GM18520 (cell line): ENCODE results near the gene PLXNB1.

Source experiments
- ATAC-seq: cut with Tn5 transposase; IDR thresholded peaks from one replicate; pipeline ENCODE4 v1.9.1; 2021; ENCODE audit not compliant: unreplicated experiment

PLXNB1 gene

DNA sequence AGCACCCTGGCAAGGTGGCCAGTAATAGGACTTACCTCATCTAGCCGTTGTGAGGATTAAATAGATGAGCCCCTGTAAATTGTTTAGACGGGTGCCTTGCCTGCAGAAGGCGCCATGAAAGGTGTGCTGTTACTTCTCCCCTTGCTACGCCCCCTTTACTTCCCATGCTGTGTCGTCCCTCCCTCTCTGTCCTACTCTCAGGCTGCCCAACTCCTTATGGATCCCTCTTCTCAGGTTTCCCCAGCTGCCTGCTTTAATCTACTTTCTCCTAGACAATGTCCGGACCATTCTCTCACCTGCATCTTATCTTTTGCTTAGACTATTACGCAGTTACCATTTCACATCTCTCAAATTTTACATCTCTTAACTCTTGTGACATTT lies 59.6 kb downstream of the PLXNB1 start:
- no peak for ATAC-seq

DNA sequence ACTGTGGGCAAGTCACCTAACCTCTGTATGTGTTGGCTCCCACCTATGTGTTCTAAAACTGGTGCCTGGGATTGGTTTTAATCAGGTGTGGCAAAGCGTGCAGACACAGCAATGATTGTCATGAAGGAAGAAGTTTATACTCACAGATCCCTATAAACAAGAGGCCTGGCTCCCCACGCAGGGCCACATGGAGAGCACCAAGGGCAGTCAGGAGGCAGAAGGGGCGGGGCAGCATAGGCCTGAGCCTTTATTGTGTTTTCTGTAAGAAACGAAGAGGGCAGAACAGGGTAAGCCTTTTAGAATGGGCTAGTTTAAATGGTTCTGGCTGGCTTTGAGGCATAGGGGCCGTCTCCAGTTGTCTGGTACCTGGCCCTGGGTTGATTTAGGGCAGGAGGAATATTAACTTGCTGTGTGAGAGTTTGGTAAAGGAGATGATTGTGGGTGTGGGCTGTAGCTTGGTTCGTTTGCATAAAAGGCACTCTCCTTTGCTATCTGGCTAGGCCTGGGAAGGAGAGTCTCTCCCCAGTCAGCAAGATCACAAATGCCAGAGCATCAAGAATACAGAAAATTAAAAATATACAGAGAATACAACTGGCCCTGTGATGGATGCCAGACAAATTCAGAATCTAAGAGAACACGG lies 60.1 kb downstream of the PLXNB1 start:
- no peak for ATAC-seq

DNA sequence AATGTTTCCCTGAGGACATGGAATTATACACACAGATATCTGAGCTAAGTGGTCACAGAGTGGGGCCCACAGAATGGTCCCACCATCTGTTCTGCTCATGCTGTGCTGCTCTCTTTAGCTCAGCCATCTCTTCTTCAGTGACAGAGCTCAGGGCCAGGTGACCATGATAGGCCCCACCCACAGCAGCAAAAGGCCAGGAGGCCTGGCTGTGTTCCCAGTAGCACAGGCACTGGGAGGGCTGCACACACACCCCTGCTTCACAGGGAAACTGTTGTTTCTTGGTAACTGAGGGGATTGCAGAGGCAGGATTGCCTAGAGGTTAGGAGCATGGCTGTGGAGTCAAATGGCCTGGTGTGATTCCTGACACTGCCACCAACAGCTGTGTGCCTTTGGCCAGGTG lies 62.7 kb downstream of the PLXNB1 start:
- no peak for ATAC-seq

DNA sequence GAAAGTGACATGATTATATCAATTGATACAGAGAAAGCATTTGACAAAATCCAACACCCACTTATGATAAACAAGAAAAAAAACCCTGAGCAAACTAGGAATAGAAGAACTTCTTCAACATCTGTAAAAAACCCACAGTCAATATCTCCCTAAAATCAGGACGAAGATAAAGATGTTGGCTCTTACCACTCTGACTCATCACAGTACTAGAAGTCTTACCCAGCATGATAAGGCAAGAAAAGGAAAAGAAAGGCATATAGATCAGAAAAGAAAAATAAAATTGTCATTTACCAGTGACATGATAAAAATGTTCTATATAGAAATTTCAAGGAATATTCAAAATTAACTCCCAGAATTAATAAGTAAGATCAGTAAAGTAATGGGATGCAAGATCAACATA lies 65.0 kb downstream of the PLXNB1 start:
- ATAC-seq, result no peak

DNA sequence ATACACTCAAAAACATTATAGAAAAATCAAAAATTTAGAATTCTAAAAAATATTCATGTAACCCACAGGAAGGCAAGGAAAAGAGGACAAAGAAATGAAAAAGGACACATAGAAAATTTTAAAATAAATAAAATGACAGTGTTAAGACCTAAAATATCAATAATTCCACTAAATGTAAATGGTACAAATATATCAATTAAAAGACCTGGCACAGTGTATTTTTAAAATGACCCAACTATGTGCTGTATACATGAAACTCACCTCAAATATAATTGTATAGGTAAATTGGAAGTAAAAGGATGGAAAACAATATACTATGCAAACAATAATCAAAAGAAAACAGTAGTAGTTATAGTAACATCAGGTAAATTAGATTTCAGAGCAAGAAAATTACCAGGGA lies 68.0 kb downstream of the PLXNB1 start:
- no peak for ATAC-seq

DNA sequence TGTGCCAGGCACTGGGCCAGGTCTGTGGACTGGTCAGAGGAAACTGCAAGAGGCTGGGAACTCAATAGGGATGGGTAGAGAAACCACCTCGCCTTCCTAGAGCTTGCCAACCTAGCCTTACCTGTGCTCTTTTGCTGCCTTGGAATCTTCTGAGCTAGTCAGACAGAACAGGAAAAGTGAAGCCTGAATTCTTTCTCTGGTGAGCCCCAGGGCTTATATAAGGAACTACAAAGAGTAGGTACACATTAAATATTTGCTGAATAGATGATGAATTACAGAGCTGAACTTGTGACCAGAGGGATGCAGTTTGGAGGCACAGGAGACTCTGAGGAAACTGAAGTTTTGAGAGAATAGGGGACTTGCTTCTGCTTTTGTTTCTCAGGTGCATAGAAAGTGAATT lies 73.5 kb downstream of the PLXNB1 start:
- ATAC-seq, result no peak

DNA sequence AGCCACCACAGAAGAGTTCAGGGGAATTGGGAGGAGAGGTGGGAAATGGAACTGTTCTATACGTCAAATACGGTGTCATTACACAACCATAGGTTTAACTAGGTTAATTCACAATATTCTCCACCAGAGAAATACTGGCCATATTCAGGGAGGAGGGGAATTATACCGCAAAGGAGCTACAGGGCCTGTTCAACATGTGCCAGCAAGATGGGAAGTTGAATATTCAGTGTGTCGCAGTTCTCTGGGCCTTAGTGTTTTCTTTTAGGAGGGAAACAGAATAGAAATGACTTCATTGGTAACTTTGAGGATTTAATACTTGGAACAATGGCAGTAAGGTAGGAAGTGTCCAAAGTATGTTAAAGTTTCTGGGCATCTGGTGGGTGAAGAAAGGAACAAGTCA lies 75.9 kb downstream of the PLXNB1 start:
- no peak for ATAC-seq
